Neuron (in vitro differentiated cells): ENCODE data around the gene GPR37.

Experiments
- H2AFZ ChIP-seq: one replicate; pipeline ENCODE4 v1.6.1; 2013; ENCODE audit warnings: low read depth, mild to moderate bottlenecking, inconsistent platforms, low read length, moderate library complexity
- H3K27me3 ChIP-seq: one replicate; pipeline ENCODE4 v1.6.1; 2013; ENCODE audit warnings: low read length; ENCODE audit not compliant: insufficient read depth
- H3K36me3 ChIP-seq: one replicate; pipeline ENCODE4 v1.6.1; 2013; ENCODE audit warnings: low read length; ENCODE audit not compliant: insufficient read depth
- H3K4me1 ChIP-seq: one replicate; pipeline ENCODE4 v1.6.1; 2013; ENCODE audit warnings: low read length; ENCODE audit not compliant: insufficient read depth
- H3K4me3 ChIP-seq: 2 replicates; pipeline ENCODE4 v1.5.1; 2013; ENCODE audit warnings: mild to moderate bottlenecking, low read length, moderate library complexity
- H3K9me3 ChIP-seq: one replicate; pipeline ENCODE4 v1.6.1; 2013; ENCODE audit warnings: low read length

Gene GPR37

DNA sequence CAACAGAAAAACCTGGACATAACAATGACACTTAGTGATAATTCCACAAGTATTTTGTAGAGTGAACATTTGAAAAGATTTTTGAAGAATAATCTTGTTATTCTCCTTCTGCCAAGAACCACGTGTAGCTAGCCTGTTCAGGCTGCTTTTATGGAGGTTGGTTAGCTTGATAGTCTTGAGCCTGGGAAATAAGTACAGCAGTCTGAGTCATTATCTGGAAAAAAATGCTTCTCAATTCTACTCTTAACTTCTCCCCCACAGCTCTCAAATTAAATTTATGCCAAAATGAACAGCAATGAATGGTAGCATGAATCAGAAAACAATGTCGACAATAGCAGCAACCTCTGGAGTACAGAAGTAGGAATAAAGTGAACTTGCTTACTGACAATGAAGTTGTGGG is 63.2 kb downstream of the GPR37 start:
- H3K27me3 ChIP-seq: no peaks in the 10 kb centered on the region
- H2AFZ ChIP-seq: no peak overlapping the region

DNA sequence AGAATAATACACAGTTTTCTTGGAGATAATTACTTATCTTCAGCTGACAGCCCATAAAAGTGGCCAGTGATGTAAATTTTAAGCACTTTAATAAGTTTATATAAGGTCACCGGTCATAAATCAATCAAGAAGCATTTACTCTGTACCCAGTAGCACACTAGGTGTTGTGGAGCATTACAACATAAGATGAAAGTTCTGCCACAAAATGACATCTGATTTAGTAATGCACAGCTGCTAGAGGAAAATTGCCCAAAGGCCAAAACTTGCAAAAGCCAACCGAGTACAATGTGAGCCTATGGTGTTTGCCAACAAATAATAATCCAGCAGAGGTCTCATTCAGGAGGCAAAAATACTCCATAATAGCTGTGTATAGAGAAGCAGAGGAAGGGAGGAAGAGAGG is 63.6 kb downstream of the GPR37 start:
- Histone ChIP-seq H3K36me3 (no peaks in the 10 kb centered on the region), H3K4me3 (no peak overlapping the region), H3K27me3 (no peaks in the 10 kb centered on the region), H3K4me1 (no peaks in the 10 kb centered on the region), H3K9me3 (no peaks in the 10 kb centered on the region), H2AFZ (no peak overlapping the region)

More for the DNA sequence above, 63.2 kb downstream of the GPR37 start:
- no peaks in the 10 kb centered on the region for H3K36me3 ChIP-seq
- H3K4me1 ChIP-seq: no peaks in the 10 kb centered on the region
- no peak overlapping the region for H3K4me3 ChIP-seq
- H3K9me3 ChIP-seq: no peaks in the 10 kb centered on the region

DNA sequence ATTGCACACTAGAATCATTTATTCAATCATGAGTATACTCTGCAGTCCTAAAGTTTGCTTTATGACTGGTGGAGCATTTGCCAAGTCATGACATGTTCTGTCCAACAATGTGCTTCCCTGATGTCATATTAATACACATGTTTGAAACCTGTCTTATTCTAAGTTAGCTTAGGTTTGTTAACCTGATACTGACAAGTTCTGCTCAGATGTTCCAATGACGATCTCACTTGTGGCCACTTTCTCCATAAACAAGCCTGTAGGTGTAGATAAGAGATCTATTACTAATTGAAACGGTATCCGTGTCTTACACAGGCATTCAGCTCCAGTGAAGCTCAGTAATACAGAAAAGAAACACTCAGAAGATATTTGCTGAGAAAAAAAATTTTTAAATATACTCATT is 64.9 kb downstream of the GPR37 start:
- Histone ChIP-seq H3K36me3 (no peaks in the 10 kb centered on the region), H3K27me3 (no peaks in the 10 kb centered on the region), H3K4me3 (no peak overlapping the region), H3K4me1 (no peaks in the 10 kb centered on the region), H3K9me3 (no peaks in the 10 kb centered on the region), H2AFZ (no peak overlapping the region)

DNA sequence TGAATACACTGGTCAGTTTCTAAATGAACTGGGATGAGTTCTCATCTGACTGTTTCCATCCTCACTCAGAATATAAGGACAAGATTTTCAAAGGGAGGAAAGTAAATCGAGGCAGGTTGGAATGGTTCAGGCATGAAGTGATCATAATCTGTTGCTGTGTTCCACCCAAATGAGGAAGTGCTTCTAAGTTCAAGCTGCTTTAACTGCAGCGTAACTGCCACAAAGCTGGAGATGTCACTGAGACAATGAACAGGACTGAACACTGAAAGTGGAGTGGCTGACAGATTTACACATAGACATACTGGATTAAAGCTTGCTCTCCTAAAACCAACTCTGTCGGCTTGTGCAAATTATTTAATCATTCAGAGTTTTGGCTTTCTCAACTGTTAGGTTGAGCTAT is 66.6 kb downstream of the GPR37 start:
- H3K27me3 ChIP-seq: no peaks in the 10 kb centered on the region
- H2AFZ ChIP-seq: no peak overlapping the region
- no peaks in the 10 kb centered on the region for H3K36me3 ChIP-seq
- H3K4me1 ChIP-seq: no peaks in the 10 kb centered on the region
- H3K4me3 ChIP-seq: no peak overlapping the region
- H3K9me3 ChIP-seq: no peaks in the 10 kb centered on the region

DNA sequence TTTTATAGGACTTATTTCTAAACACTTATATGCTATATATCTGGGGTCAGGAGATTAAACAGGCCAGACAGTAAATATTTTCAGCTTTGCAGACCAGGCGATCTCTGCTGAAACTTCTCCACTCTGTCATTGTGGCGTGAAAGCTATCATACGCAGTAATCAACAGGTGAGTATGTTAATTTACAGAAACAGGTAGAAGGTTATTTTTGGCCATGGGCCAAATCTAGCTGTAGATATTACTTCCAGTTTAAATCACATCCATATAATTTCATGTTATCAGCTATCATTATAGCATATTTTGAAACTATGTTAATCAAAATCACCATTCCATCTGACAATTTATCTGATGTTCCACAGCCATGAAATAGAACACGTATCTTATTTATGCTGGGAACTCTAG is 67.8 kb downstream of the GPR37 start:
- Histone ChIP-seq H3K36me3 (no peaks in the 10 kb centered on the region), H3K27me3 (no peaks in the 10 kb centered on the region), H3K4me1 (no peaks in the 10 kb centered on the region), H3K9me3 (no peaks in the 10 kb centered on the region), H2AFZ (no peak overlapping the region), H3K4me3 (no peak overlapping the region)
